Osteocyte (in vitro differentiated cells): ENCODE data around the gene CHCHD1. TPM values are rescaled to one million over a fixed set of nuclear protein-coding genes. Genes with fewer than 3 reads are reported as not detected.
"Not testable (repeated sequence)": the region's sequence is repeated elsewhere in the genome, so short reads cannot be mapped to it uniquely, and the experiment has no call there.

Experiments
- DNase-seq: peaks from one replicate; pipeline ENCODE4 v3.0.0; 2021; ENCODE audit warnings: mixed read lengths; ENCODE audit not compliant: unreplicated experiment; ENCODE audit errors: extremely low spot score
- H3K27ac Mint-ChIP-seq: one replicate; pipeline ENCODE4 v1.8.0; 2021; ENCODE audit warnings: mild to moderate bottlenecking, mixed read lengths; ENCODE audit not compliant: unreplicated experiment
- H3K27me3 Mint-ChIP-seq: one replicate; pipeline ENCODE4 v1.8.0; 2021; ENCODE audit warnings: mixed read lengths; ENCODE audit not compliant: unreplicated experiment
- H3K36me3 Mint-ChIP-seq: one replicate; pipeline ENCODE4 v1.8.0; 2021; ENCODE audit warnings: mixed read lengths; ENCODE audit not compliant: unreplicated experiment
- H3K4me1 Mint-ChIP-seq: one replicate; pipeline ENCODE4 v1.8.0; 2021; ENCODE audit warnings: mixed read lengths; ENCODE audit not compliant: unreplicated experiment
- H3K4me3 Mint-ChIP-seq: one replicate; pipeline ENCODE4 v1.8.0; 2021; ENCODE audit warnings: mild to moderate bottlenecking, moderate library complexity, mixed read lengths; ENCODE audit not compliant: unreplicated experiment
- H3K9me3 Mint-ChIP-seq: one replicate; pipeline ENCODE4 v1.8.0; 2021; ENCODE audit warnings: mixed read lengths; ENCODE audit not compliant: unreplicated experiment
- CTCF ChIP-seq: fragments of 200-600 bp; sonication (generic); IDR thresholded peaks from 2 replicates; pipeline ENCODE4 v1.5.0; 2021; ENCODE audit warnings: antibody characterized with exemption, mild to moderate bottlenecking, moderate library complexity
- total RNA-seq: library from RNA; stranded (reverse); gene quantifications from 2 replicates; pipeline ENCODE4 v1.2.1, GENCODE V29; 2021

The CHCHD1 gene
- total RNA-seq, 1 donor from 2014 or later, result 22.3 TPM

GRCh38 chr10:73788864-73789658 lies 7.2 kb downstream of the CHCHD1 start:
- H3K4me1 Mint-ChIP-seq, result peaks cover 27% of the 10 kb centered on the region
- H3K4me3 Mint-ChIP-seq, result no peak overlapping the region
- peaks cover 32% of the 10 kb centered on the region for H3K36me3 Mint-ChIP-seq
- no peaks in the 10 kb centered on the region for H3K27me3 Mint-ChIP-seq
- H3K9me3 Mint-ChIP-seq, result no peaks in the 10 kb centered on the region
- H3K27ac Mint-ChIP-seq, result no peak overlapping the region
- no peak for TF ChIP-seq CTCF
- no peak for DNase-seq

GRCh38 chr10:73789659-73790055 lies 7.8 kb downstream of the CHCHD1 start:
- Mint-ChIP-seq H3K36me3 (peaks cover 37% of the 10 kb centered on the region), H3K9me3 (no peaks in the 10 kb centered on the region), H3K27me3 (no peaks in the 10 kb centered on the region), H3K27ac (no peak overlapping the region), H3K4me3 (no peak overlapping the region), H3K4me1 (peaks cover 24% of the 10 kb centered on the region)
- DNase-seq, result no peak
- TF ChIP-seq CTCF, result no peak

DNA sequence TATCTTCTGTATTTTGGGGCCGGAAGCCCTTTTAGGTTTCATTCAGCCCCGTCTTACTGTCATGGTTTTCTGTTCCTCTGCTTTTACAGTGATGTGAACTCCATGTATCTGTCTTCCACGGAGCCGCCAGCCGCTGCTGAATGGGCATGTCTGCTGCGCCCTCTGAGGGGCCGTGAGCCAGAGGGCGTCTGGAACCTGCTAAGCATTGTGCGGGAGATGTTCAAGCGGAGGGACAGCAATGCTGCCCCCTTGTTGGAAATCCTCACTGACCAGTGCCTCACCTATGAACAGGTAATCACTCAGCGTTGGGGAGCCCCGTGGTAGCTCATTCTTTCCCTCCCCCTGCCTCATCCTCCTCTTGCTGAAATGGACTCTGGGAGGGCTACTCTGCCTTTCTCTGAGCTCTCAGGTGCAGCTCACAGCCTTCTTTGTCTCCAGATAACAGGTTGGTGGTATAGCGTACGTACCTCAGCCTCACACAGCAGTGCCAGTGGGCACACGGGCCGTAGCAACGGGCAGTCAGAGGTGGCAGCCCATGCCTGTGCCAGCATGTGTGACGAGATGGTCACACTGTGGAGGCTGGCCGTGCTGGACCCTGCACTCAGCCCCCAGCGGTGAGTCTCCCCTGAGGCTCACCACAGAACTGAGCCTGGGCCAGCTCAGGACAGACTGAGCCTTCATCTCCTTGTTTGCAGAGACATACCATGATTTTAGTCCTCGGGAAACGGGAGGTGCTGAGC lies 9.2 kb downstream of the CHCHD1 start:
- no peak overlapping the region for H3K4me3 Mint-ChIP-seq
- DNase-seq, result no peak
- no peak for TF ChIP-seq CTCF

DNA sequence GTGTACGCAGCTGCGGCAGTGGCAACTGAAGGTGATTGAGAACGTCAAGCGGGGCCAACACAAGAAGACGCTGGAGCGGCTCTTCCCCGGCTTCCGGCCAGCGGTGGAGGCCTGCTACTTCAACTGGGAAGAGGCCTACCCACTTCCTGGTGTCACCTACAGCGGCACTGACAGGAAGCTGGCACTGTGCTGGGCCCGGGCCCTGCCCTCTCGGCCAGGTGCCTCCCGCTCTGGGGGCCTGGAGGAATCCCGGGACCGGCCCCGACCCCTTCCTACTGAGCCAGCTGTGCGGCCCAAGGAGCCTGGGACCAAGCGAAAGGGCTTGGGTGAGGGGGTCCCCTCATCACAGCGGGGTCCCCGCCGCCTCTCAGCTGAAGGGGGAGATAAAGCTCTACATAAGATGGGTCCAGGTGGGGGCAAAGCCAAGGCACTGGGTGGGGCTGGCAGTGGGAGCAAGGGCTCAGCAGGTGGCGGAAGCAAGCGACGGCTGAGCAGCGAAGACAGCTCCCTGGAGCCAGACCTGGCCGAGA lies 10.1 kb downstream of the CHCHD1 start:
- Mint-ChIP-seq H3K27me3 (no peaks in the 10 kb centered on the region), H3K9me3 (no peaks in the 10 kb centered on the region), H3K27ac (no peak overlapping the region), H3K4me1 (peaks cover 10% of the 10 kb centered on the region), H3K36me3 (peaks cover 46% of the 10 kb centered on the region), H3K4me3 (no peak overlapping the region)
- DNase-seq, result no peak
- TF ChIP-seq CTCF, result no peak

More for the DNA sequence above, 9.2 kb downstream of the CHCHD1 start:
- Mint-ChIP-seq H3K9me3 (no peaks in the 10 kb centered on the region), H3K36me3 (peaks cover 44% of the 10 kb centered on the region), H3K27ac (no peak overlapping the region), H3K4me1 (peaks cover 17% of the 10 kb centered on the region), H3K27me3 (no peaks in the 10 kb centered on the region)

DNA sequence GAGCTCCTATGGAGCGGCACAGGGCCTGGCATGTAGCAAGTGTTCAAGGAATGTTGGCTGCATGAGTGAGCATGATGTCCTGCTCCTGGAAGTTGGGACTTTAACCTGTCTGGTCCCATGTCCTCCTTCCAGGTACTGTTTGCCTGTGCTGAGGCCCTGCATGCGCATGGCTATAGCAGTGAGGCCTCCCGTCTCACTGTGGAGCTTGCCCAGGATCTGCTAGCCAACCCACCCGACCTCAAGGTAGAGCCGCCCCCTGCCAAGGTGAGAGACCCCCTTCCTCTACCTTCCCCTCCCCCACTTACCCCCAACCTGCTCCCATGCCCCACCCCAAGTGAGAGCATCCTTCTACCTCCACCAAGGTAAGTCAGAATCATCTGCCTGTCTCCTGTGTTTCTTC lies 11.6 kb downstream of the CHCHD1 start:
- H3K4me1 Mint-ChIP-seq, result no peaks in the 10 kb centered on the region
- peaks cover 58% of the 10 kb centered on the region for H3K36me3 Mint-ChIP-seq
- no peak for DNase-seq
- H3K27me3 Mint-ChIP-seq, result no peaks in the 10 kb centered on the region
- no peak overlapping the region for H3K27ac Mint-ChIP-seq
- no peak for TF ChIP-seq CTCF
- no peak overlapping the region for H3K4me3 Mint-ChIP-seq
- H3K9me3 Mint-ChIP-seq, result no peaks in the 10 kb centered on the region

- H3K27ac Mint-ChIP-seq, H3K4me3 Mint-ChIP-seq, H3K27me3 Mint-ChIP-seq, H3K4me1 Mint-ChIP-seq, DNase-seq, H3K9me3 Mint-ChIP-seq: not testable (repeated sequence)
- H3K36me3 Mint-ChIP-seq, result peaks cover 47% of the 10 kb centered on the region
Observed at GRCh38 chr10:73795491-73795890, 13.6 kb downstream of the CHCHD1 start.

DNA sequence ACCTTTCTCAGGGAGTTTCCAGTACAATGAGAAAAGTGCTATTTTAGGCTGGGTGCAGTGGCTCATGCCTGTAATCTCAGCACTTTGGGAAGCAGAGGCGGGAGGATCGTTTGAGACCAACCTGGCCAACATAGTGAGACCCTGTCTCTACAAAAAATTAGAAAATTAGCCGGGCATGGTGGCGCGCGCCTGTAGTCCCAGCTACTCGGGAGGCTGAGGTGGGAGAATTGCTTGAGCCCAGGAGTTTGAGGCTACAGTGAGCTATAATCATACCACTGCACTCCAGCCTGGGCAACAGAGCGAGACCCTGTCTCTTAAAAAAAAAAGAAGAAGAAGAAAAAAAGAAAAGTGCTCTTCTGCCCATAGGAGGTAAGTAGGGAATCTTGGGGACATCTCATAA lies 14.2 kb downstream of the CHCHD1 start:
- H3K27ac Mint-ChIP-seq, H3K27me3 Mint-ChIP-seq, H3K9me3 Mint-ChIP-seq, H3K4me1 Mint-ChIP-seq, H3K4me3 Mint-ChIP-seq, DNase-seq: not testable (repeated sequence)
- peaks cover 44% of the 10 kb centered on the region for H3K36me3 Mint-ChIP-seq
